HG03280 (cell line): ENCODE measurements around the gene ATM.

Experiments used
- ATAC-seq: cut with Tn5 transposase; IDR thresholded peaks from one replicate; pipeline ENCODE4 v1.9.1; 2021; ENCODE audit warnings: mild to moderate bottlenecking, moderate library complexity; ENCODE audit not compliant: unreplicated experiment

ATM gene

GRCh38 chr11:108222574-108223347 lies at the start of gene ATM, which contains the start of gene NPAT:
ATM (plus strand) TSS chr11:108223067; CDS start chr11:108227625, 4,558 bp downstream.
NPAT (minus strand) TSS chr11:108222638; CDS start chr11:108222536, 102 bp downstream.
- peak; percentile 80 for ATAC-seq

DNA sequence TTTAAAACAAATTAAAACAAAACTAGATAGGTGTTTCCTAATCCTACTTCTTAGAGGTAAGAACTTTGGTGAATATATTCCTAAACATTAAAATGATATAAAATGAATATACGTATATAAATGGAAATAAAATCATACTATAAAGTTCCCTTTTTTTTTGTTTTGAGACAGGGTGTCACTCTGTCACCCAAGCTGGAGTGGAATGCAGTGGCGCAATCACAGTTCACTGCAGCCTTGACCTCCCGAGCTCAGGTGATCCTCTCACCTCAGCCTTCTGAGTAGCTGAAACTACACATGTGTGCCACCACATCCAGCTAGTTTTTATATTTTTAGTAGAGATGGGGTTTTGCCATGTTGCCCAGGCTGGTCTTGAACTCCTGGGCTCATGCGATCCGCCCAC lies 45.3 kb upstream of the ATM start:
- no peak for ATAC-seq

- no peak for ATAC-seq
Observed at GRCh38 chr11:108193725-108194124, 29.1 kb upstream of the ATM start.

DNA sequence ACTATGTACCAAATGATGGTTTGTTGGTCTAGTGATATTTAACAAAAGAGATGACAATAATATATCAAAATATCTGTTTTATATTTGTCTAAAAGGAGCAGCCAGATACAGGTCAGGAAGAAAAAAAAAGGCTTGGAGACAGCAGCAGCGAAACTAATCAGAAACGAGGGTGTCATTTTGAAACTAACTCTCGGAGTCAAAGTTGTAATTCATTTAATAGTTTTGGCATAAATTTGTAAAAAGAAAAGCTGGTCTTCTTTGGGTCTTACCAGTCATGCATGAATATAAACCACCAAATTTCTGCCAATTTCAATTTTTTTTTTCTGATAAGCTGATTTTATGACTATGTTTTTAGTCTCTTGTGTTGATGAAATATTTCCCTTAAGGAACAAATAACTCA lies 26.0 kb upstream of the ATM start:
- no peak for ATAC-seq

DNA sequence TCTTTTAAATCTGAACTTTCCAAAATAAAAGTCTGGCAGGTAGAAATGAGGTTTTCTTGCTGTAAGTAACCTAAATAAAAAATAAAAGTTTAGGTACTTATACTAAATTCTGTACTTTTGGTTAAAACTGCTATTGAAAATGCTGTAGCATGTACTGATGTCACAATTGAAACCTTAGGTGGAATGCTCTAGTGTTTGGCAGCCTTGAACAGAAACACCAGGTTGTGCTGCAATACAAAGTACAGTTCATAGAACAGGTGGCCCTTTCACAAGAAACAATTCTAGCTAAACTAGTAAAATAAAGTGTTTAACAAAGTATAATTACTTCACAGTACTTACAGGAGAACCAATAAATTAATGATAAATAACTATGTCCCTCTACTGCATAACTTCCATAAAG lies 25.5 kb upstream of the ATM start:
- ATAC-seq = peak; percentile 46

DNA sequence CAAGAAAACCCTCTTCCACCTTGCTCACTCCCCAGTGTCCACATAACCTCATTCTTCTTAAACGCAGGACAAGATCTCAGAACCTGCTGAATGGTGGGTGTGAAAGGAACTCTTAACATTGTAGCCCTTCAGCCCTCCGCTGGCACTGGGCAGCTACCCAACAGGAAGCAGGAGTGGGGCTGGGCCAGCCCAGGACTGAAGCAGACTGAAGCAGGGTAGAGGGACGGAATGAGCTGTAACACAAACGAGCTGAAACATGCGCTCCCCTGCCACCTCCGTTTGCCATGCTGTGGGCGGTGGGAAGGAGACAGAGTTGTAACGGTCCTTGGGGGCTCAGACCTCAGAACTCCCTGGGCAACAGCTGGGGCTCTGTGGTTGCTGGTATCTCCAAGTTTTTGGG lies 24.0 kb upstream of the ATM start:
- ATAC-seq = no peak

- peak; percentile 74 for ATAC-seq
Observed at GRCh38 chr11:108199446-108200321, 23.2 kb upstream of the ATM start.

DNA sequence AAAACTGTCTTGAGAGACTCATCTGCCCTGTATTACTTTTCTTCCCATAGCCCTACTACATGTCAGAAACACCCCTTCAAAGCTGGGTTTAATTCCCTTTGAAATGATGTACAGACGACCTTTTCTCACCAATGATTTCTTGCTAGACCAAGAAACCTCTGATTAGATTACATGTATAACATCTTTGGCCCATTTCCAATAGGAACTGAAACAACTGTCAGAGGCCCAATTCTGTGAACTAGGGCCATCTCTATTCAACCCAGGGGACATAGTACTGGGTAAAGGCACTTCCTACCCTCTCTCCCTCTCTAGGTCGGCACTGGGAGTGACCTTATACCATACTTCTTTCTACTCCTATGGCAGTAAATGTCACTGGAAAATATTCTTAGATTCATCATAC lies 19.8 kb upstream of the ATM start:
- no peak for ATAC-seq

DNA sequence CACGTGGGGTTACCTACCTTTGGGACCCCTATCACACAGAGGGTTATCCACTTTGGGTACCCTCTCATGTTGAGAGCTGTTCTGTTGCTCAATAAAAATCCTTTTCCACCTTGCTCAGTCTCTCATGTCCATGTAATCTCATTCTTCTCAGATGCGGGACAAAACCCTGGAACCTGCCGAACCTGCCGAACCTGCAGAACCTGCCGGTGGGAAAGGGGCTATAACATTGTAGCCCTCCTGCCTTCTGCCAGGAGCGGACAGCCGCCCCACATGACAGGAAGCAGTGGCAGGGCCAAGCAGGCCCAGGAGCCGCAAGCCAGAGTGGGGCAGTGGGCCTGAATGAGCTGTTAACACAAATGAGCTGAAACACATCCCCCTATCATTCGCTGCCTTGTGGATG lies 18.5 kb upstream of the ATM start:
- no peak for ATAC-seq

DNA sequence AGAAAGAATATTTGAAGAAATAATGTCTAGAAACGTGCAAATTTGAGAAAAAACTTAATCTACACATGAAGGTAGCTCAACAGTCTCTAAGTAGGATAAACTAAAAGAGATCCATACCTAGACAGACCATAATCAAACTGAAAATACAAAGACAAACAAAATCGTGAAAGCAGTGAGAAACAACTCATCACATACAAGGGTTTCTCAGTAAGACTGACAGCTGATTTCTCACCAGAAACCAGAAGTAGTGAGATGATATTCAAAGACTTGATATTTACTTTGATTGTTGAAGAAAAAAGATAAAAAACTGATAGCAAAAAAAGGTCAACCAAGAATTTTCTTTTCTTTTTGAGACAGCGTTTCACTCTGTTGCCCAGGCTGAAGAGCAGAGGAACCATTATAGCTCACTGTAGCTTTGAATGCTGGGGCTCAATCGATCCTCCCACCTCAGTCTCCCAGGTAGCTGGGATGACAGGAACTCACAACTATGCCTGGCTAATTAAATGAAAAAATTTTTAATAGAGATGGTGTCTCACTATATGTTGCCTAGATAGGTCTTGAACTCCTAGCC lies 17.9 kb upstream of the ATM start:
- ATAC-seq = no peak

DNA sequence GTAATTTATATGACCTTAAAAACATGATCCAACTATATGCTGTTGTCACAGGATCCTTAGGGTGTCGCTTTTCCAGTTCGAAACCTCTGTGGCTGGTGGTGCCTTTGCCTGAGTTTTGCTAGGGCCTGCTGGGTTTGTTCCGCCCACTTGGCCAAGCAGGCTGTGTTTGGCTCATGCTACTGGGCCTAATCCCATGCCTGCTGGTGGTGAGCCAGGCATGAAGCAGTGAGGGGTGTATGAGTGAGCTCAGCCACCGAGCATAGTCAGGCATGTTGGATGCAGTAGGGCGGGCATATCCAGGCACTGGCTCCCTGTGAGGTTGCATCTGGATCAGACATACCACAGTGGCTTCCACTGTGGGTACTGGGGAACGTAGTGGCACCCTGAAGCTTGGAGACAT lies 16.7 kb upstream of the ATM start:
- no peak for ATAC-seq

- no peak for ATAC-seq
Observed at GRCh38 chr11:108206969-108207682, 15.7 kb upstream of the ATM start.

GRCh38 chr11:108207683-108208060 lies 15.2 kb upstream of the ATM start:
- no peak for ATAC-seq

DNA sequence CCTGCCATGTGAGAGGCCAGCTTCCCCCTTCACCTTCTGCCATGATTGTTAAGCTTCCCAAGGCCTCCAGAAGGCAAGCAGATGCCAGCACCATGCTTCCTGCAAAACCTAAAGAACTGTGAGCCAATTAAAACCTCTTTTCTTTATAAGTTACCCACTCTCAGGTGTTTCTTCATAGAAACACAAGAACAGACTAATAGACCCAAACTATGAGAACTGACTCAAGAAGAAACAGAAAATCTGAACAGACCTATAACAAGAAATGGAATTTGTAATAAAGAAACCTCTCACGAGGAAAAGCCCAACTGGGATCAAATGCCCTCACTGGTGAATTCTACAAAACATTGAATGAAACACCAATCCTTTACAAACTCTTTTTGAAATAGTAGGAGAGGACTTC lies 12.4 kb upstream of the ATM start:
- no peak for ATAC-seq

DNA sequence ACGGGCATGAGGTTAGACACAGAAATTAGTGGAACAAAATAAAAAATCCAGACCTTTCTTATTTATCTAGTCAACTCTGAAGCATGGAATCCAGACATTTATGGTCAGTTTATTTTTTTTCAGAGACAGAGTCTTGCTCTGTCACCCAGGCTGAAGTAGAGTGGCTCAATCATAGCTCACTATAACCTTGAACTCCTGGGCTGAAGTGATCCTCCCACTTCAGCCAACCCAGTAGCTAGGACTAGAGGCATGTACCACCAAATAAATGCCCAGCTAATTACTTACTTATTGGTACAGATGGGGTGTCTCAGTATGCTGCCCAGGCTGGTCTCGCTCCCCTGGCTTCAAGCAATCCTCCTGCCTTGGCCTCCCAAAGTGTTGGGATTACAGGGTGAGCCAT lies 9.1 kb upstream of the ATM start:
- ATAC-seq = no peak

DNA sequence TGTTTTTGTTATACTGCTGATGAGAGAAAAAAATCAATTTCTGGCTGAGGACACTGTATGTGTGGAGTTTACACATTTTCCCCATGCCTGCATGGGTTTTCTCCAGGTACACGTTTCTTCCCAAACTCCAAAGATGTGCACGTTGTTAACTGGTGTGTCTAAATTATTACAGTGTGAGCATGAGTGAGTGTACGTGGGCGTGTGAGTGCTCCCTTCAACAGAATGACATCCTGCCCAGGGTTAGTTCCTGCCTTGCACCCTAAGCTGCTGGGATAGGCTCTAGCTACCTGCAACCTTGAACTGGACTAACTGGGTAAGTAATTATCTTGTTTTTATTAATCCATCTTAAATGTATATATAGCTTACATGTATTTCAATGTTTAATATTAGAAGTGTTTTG lies 5.9 kb upstream of the ATM start:
- ATAC-seq = no peak

GRCh38 chr11:108218455-108218854 lies 4.4 kb upstream of the ATM start:
- ATAC-seq = no peak

DNA sequence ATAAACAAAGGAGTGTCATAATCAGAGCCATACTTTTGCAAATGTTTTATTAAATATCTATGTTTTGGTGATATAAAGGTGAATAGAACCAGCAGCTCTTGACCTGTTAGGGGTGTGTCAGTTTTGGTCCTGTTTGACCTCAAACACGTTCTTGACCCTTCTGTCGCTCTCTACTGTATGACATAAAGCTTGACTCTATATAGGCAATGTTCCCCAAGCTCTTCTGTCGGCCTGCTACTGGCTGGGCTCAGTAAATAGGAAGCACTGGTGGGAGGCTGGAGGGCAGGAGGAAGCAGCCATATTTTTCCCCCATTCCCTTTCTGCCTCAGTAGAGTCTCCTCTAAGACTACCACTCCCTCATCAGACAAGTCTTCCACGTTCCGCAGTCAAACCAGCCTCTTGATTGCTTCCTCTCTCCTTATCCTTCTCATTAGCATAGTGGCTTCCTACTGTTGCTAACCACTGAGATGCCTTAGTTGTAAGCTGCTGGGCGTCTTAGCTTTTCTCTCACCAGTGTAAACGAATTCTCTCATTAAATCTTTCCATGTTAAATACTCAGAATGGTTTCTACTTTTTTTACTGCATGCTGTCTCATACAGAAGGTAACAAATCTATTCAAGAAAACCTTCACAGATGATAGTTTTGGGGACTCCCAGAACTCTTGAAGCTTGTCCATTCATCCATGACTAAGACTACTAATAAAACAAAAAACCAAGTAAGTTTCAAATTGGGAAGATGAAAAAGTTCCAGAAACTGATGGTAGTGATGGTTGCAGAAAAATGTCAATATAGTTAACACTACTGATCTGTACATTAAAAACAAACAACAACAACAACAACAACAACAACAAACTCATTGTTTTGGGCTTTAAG lies 3.7 kb upstream of the ATM start:
- no peak for ATAC-seq

- no peak for ATAC-seq
Observed at GRCh38 chr11:108220721-108221336, 2.0 kb upstream of the ATM start.

GRCh38 chr11:108221371-108221770 lies 1.5 kb upstream of the ATM start:
- ATAC-seq = no peak
